NCI-H2196 (cell line): ENCODE measurements around the gene TRIM58.

Experiments used
- DNase-seq: peaks from one replicate; lab custom pipeline; 2025; ENCODE audit not compliant: unreplicated experiment; lab: John Stamatoyannopoulos, UW

TRIM58 gene

DNA sequence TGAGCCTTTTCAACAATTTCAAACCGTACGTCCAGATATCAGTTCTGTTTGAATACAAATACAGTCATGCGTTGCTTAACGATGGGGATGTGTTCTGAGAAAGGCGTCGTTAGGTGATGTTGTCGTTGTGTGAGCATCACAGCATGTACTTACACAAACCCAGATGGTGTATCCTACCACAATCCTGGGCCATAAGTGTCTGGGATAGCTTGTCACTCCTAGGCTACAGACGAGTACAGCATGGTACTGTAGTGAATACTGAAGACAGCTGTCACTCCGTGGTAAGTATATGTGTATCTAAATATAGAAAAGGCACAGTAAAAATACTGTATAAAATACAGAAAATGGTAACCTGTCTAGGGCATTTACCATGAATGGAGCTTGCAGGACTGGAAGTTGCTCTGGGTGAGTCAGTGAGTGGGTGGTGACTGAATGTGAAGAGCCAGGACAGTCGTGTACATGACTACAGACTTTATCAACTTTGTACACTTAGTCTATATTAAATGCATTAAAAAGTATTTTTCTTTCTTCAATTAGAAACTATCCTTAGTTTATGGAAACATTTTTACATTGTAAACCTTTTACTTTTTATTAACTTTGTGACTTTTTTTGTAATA lies 27.9 kb downstream of the TRIM58 start:
- DNase-seq: no peak

DNA sequence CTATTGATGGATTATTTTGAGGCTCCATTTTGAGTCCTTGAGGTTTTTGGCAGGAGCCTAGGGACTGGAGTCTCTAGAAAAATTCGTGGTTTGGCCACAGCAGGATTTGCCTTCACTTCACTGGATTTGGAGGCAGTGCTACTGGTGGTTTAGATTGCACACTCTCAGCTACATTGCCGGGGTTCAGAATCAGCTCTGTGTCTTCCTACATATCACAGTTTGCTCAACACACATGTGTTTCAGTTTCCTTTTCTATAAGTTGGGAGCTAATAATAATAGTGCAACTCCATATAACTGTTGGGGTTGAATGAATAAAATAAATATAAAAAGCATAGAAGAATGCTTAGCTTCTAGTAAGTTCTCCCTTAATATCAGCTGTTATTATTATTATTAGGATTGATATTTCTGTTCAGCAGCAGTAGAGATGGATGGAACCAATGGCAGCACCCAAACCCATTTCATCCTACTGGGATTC lies 38.2 kb downstream of the TRIM58 start, which contains the start of gene OR2W3:
TSS of gene OR2W3 (plus strand) at position 425 of the 475 bp plus-strand sequence. CDS start at position 425, 0 bp downstream.
- DNase-seq: no peak

DNA sequence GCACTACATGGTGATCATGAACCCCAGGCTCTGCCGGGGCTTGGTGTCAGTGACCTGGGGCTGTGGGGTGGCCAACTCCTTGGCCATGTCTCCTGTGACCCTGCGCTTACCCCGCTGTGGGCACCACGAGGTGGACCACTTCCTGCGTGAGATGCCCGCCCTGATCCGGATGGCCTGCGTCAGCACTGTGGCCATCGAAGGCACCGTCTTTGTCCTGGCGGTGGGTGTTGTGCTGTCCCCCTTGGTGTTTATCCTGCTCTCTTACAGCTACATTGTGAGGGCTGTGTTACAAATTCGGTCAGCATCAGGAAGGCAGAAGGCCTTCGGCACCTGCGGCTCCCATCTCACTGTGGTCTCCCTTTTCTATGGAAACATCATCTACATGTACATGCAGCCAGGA lies 39.0 kb downstream of the TRIM58 start:
- no peak for DNase-seq

DNA sequence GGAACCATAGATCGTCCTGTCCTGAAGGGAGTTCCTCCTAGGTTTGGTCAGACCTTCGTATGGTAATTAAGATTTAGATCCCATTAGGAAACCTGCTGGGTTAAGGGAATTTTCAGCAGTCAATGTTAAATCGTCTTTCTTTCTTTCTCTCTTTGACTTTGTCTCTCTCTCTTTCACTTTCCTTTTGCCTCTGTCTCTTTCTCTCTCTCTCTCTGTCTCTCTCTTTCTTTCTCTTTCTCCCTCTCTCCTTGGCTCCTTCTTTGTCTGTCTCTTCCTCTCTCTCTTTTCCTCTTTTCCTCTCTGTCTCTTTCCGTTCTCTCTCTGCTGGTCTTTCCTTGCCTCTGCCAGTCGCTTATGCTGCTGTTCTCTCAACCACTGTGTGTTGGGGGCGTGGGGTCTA lies 47.1 kb downstream of the TRIM58 start:
- DNase-seq: no peak

DNA sequence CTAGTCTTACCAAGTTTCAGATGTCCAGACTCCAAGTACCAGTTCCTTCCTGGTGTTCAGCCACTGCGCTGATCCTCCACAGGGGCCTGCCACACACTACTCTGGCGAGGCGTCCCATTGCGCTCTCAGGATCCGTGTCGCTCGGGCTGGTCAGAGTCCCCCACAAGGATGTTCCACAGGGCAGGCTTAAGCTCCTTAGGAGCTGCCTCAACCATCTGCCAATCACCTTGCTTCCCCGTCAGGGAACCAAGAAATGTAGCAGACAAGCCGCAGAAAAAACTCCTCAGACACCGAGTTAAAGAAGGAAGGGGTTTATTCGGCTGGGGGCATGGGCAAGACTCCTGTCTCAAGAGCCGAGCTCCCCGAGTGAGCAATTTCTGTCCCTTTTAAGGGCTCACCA lies 48.2 kb downstream of the TRIM58 start:
- DNase-seq: no peak

DNA sequence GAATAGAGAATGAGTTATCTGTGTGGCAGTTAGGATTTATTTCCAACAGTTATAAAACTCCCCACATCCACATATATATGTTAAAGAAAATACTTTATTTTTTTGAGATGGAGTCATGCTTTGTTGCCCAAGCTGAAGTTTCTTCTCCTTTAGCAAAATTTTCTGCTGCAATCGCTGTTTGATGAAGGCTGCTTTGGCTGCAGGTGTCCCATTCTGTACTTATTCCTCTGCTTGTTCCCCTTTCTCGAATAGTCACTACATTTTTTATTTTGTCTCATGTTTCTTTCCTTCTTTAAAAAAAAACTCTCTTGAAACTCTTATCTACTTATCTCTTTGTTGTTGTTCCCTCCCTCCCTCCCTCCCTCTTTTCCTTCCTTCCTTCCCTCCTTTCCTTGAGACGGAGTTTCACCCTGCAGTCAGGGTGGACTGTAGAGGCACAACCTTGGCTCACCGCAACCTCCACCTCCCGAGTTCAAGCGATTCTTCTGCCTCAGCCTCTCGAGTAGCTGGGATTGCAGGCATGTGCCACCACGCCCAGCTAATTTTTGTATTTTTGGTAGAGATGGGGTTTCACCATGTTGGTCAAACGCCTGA lies 49.0 kb downstream of the TRIM58 start:
- DNase-seq: no peak

DNA sequence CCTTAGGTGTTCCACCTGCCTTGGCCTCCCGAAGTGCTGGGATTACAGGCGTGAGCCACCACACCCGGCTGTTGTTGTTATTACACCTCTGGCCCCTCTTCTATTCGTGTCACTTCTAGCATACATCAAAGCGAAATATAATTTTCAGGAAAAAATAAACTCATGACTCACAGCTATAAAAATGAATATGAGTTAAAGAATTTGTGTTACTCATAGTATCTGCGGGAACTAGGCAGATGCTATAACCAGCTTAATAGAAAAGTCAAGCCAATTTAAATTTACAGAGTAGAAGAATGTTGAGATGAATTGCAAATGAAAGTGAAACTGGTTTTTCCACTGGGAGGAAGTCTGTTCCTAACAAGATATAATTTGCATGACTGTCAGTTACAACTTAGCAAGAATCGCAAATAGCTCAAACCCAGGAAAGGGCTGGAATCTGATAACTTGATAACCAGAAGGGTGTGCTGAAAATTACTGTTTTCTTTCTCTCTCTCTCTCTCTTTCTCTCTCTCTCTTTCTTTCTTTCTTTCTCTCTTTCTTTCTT lies 49.6 kb downstream of the TRIM58 start:
- DNase-seq: no peak

DNA sequence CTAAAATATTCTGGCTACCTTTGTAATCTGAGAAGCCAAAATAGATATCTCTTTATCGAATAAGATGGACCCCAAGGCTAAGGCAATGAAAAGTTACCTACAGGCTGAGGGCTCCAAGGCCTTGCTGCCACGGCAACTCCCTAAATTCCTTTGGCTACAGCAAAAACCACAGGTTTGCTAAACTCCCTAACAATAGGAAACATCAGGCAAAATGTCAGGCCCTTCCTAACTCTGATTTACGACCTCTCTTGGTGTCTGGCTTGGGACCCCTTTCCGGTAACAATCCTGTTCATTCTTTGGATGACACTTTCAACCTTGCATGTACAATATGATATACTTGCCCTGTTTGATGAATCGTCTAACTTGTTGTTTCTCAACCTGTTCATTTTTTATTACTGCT lies 51.8 kb downstream of the TRIM58 start:
- no peak for DNase-seq

DNA sequence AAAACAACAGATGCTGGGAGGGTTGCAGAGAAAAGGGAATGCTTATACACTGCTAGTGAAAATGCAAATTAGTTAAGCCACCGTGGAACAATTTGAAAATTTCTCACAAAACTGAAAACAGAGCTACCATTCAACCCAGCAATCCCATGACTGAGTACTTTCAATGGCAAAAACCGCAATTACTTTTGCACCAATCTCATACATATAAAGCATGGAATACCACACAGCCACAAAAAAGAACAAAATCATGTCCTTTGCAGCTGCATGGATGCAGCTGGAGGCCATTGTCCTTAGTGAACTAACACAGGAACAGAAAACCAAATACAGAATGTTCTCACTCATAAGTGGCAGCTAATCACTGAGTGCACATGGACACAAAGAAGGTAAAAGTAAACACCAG lies 56.8 kb downstream of the TRIM58 start:
- no peak for DNase-seq

DNA sequence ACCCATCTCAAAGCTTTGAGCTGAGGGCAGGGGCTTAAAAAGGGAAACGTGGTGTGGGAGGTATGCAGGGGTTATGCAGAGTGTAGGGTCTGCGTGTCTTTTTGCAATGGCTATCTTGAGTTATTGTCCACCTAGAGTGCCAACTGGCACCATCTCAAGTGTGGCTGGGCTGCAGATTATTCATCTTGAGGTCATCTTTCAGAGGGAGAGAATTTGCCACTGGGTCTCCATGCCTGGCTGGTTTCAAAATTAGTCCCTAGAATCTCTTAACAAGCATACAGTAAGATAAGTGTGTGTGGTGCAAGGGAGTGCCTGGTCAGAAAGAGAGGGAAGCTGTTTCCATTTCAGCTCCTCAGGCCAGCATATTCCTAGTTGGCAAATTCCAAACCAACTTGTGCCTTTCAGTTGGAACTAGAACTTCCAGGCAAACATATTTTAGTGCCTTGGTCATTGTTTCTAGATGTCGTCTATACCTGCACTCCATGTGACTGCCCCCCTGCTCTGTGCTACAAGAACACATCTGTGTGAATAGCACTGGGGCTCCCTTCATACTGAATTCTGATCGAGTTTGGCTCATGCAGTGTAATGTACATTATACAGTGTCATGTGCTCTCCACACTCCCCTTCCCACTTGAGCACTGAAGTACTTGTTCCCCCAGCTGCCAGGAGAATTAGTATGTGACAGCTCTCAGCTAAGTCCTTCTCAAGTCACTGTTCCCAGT lies 58.1 kb downstream of the TRIM58 start:
- no peak for DNase-seq

DNA sequence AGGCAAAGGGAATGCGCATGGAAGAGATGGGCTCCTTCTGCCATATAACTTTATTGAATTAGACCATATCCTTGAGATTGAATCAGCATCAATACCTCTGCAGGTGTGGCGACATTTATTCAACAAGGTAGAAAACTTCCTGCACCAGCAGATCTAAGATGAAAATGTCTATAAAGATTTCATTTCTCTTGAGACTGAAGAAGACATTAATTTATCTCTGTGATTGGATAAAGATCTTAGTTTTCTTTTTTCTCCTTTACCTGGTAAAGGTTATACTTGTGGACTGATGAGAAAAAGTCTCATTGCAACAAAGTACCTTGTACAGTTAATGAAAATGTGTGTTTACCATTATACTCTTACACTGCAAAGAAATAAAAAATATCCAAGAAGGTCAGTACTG lies 63.0 kb downstream of the TRIM58 start, which contains the start of gene OR2T8:
TSS of gene OR2T8 (plus strand) at position 301 of the 400 bp plus-strand sequence. CDS start 766 bp downstream, outside the sequence.
- DNase-seq: no peak

DNA sequence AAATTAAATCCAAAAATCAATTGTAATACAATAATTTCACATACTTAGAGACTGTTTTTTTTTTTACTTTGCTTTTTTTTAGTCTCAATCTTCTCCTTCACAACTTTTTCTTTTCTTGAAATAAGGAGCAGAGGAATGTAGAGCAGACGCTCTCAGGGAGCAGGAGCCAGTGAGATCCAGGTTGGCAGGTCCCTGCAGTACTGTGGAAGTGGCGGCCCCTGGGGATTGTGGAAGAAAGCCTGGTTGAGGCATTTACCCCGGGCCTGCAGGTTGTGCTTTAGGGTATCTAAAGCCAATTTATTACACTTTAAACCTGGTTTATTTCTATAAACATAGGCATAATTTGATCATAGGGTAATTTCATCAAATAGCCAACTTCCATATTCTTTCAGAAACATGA lies 67.0 kb downstream of the TRIM58 start:
- no peak for DNase-seq

DNA sequence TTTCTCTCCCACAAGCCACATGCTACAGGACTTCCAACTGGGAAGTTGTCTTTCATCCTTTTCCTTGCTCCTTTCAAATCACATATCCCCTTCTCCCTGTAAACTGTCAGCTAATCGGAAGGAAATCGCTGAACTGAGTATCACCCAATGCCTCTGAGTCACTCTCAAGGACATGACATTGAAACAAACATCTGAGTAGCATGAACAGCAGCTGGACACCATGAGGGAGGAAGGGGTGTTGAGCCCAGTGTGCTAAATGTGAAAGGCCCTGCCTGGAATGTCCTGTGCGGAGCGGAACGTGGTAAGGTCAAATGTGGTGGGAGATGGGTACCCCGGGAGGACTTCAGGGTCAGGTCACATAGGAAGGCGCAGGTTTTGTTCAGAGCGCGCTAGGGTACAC lies 67.9 kb downstream of the TRIM58 start, which contains the start of gene OR2AJ1:
TSS of gene OR2AJ1 (plus strand) at position 22 of the 400 bp plus-strand sequence. CDS start 8,880 bp downstream, outside the sequence.
- no peak for DNase-seq
